ENCODE data around the gene DICER1.

DNA sequence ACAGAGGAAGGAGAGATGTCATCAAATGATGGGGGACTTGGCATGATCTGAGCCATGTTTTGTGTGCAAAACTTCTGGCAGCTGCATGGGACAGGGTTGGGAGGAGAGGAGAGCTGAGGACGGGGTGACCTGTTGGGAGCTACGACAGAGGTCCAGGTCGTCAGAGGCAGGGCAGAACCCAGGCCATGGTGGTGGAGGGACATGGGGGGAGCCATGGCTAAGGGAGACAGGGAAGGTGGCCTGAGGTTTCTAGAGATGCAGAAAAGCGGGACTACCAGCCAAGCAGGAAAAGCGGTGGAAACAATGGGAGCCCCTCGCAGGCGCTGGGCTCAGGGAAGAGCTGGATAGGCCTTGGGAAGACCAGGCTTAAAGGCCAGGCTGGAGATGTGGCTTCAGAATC lies 88.3 kb downstream of the DICER1 start:
- TF ChIP-seq, protein P1, sequence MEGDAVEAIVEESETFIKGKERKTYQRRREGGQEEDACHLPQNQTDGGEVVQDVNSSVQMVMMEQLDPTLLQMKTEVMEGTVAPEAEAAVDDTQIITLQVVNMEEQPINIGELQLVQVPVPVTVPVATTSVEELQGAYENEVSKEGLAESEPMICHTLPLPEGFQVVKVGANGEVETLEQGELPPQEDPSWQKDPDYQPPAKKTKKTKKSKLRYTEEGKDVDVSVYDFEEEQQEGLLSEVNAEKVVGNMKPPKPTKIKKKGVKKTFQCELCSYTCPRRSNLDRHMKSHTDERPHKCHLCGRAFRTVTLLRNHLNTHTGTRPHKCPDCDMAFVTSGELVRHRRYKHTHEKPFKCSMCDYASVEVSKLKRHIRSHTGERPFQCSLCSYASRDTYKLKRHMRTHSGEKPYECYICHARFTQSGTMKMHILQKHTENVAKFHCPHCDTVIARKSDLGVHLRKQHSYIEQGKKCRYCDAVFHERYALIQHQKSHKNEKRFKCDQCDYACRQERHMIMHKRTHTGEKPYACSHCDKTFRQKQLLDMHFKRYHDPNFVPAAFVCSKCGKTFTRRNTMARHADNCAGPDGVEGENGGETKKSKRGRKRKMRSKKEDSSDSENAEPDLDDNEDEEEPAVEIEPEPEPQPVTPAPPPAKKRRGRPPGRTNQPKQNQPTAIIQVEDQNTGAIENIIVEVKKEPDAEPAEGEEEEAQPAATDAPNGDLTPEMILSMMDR (conservative IDR thresholded peaks at IDR 0.05; ENCODE audit: low read length), result no peak
- no peak for TF ChIP-seq EZH2phosphoT487 (IDR thresholded peaks at IDR 0.05; ENCODE audit: borderline replicate concordance)

Data from Loucy (cell line).